HG02884 (cell line): ENCODE measurements around the gene LRMDA.

Experiments
- ATAC-seq: cut with Tn5 transposase; IDR thresholded peaks from one replicate; pipeline ENCODE4 v1.9.1; 2021; ENCODE audit warnings: mild to moderate bottlenecking, moderate library complexity; ENCODE audit not compliant: unreplicated experiment

LRMDA gene

DNA sequence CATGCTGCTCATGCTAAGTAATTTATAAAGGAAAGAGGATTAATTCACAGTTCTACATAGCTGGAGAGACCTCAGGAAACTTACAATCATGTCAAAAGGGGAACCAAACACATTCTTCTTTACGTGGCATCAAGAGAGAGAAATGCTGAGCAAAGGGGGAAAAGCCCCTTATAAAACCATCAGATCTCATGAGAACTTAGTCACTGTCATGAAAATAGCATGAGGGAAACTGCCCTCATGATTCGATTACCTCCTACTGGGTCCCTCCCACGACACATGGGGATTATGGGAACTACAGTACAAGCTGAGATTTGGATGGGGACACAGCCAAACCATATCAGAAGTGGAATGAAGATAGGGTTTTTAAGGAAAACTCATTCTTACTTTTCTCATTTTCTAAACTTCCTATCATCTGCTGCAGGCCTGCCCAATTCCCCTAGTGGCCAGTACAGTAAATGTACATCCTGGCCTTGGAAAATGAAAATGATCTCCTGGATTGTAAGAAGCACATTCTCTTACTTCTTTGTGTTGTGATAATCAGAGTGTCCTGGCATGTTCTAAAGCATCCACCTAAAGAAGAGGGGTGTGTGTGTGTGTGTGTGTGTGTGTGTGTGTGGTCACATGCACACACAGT lies 421.5 kb downstream of the LRMDA start:
- ATAC-seq = no peak

DNA sequence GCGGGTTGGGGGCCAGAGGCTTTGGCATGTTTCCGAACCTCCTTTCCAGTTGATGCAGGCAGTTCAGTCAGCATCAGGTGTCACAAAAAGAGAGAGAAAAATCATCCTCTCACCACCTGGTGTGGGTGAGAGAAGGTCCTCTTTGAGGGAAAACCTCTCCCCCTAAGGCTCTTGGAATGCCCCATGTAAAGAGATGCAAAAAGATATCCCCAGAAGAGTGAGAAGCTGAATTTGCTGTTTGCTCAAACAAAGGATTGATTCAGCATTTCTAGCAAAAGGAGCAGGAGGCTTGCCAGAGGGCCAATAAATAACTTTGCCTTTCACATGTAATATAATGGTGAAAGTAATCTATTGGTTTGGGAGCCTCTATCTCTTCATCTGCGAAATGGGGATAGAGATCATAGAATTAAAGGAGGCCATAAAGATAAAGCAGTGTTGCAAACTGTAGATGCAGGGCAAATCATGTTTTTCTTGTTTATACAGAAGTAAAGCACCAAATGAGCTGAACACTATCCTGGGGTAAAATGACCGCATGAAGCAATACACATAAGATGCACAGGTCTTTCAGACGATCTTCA lies 425.9 kb downstream of the LRMDA start:
- no peak for ATAC-seq

DNA sequence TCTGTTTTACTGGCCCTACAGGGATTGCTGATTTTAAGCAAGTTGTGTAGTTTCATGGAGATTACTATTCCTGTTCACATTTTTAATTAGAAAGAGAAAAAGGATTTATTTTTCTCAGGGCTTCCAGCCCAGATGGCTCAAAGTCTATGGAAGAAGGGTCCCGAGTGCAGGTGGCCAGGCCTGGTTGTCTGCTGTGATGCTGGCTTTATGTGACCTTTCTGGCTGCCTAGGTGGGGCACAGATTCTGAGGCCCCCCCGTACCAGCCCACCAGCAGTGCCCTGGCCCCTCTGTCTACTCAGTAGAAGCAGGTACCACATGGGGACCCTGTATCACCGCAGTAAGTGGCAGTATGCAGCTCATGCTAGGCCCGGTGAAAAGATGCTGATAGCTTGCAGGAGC lies 426.5 kb downstream of the LRMDA start:
- no peak for ATAC-seq

DNA sequence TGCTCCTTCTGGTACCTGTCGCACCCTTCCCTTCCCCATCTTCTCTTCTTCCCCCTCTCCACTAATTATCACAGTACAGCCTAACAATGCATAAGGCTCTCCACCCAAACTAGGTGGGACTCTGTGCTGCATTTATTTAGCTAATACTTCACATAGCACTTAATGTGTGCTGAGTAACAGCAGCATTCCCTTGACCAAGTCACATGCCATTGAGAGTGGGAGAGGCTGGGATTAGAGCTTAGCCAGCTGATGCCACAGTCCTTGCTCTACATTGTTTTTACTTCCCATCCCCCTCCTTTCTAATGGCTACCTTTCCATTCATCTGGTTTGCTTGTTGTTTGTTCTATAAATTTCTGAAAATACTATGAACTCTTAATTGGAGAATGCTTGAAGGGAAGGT lies 426.9 kb downstream of the LRMDA start:
- no peak for ATAC-seq

DNA sequence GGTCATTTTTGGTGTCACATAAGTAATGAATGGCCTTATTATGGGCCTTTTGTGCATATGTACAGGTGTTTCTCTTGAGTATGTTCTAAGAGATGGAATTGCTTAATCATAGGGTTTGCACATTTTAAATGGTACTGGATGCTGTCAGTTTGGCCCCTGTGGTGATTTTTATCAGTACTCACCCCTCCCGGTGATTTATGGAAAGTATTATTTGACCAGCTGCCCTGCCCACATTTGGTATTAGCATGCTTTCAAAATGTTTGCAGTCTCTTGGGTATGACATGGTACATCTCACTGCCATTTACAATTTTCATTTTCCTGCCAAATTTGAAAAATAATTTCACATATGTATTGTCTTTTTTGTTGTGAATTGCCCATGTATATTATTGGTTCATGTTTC lies 427.7 kb downstream of the LRMDA start:
- ATAC-seq = no peak

DNA sequence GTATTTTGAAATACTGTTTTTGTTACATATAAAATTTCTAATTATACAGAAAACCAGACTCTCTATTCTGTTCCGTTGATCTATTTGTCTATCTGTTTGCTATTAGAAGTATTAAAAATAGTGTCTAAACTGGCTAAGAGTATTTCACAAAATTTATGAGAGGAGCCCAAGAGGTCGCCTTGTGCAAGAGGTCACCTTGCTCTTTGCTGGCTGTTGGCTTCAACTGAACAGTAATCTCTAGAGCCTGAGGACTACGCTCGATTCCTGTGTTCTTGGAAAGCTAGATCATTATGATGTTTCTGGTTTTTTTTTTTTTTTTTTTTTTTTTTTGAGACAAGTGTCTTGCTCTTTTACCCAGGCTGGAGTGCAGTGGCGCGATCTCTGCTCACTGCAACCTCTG lies 428.6 kb downstream of the LRMDA start:
- no peak for ATAC-seq

DNA sequence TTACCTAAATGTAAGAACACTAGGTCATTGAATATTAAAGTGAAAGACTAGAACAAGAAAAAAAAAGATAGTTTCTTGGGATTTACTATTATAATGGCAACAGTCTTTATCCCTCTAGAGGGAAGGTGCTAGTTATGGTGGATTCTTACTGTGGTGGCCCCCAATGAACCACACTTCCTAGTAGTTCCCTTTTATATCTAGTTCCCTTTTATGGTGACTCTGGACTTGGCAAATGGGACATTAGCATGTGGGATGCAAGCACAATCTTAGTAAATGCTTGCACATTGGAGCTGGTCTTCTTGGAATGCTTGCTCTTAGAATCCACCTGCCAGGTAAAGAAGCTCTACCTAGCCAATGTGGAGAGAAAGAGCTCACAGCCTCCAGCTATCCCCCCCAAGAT lies 430.2 kb downstream of the LRMDA start:
- ATAC-seq = no peak

DNA sequence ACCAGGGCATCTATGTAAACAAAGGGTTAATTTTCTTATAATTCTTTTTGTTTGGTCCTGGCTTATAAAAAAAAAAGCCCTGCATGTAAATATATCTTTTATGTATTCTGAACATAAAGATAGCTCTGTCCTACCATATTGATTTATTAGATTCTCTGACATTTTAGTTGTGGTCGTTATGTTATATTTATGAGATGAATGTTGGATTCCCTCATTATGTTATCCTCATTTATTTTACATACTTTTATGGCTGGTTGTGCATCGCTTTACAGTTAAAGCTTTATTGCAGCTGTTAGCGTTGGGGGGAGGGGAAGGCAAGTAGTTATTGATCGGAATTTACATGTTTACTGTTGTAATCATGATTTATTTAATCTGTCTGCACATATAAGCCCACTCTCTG lies 431.5 kb downstream of the LRMDA start:
- no peak for ATAC-seq

DNA sequence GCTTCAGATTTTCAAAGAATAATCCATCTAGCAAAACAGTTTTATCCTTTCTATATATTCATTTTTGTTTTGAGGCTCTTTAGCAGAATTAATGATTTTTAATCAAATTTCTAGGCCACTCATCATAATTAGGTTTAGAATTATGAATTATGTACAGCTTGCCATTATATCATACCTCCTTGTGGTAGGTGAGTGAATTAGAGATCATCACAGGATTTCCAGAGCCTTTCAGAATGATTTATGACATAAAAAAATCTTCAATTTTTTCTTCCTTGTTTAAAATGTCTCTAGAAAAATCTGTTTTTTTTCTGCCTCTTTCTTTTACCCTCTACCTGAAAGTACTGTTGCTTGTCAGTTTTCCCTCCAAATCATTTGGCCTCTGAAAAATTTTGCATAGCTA lies 433.3 kb downstream of the LRMDA start:
- no peak for ATAC-seq

DNA sequence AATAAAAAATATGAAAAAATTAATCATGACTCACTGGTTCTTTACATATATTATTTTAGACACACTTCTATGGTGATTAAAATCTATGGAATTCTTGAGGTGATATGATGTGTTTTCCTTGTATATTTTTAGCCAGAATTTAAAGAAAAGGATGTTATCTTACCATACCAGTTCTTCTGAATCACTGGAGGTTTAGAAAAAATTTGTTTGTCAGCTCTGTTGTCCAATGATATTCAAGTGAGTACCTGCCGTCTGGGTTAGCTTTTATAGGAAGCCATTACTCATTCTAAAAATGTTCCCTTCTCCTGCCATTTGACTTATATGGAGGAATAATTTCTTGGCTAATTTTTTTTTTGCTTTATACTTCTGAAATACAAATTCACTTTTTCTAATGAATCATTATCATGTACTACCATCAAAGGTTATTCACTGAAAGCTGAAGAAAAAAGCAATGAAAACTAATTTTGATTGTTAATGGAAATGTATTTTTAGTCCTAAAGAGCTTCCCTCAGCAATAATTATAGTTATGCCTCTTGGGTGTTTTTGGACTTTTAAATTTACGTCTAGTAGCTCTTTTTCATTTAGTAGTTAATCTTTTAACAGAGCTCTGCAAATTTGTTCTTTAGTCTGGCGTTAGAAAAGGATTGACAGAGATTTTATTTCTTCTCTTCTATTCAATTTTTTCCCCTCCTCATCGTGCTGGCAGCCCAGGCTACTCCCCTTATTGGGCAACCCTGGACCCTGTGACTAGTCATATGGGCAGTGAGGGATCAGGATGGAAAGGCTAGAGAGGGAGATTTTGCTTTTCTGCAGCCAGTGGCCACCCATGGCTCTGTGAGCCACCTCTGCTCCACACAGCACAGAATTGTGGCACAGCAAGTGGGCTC lies 434.2 kb downstream of the LRMDA start:
- ATAC-seq = no peak

DNA sequence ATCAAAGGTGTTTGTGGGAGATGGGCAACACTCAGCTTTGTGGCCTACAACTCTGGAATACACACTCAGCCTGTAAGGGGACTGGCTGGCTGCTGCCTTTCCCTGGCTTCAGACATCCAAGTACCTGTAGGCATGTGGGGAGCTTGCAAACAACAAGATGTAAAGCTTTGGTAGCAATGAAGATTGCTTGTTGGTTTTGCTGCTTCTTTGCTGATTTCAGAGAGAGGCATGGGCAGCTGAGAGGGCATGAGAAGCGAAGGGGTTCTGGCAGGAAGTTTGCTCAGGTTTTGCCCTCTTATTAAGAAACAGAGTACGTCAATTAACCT lies 434.8 kb downstream of the LRMDA start:
- no peak for ATAC-seq

DNA sequence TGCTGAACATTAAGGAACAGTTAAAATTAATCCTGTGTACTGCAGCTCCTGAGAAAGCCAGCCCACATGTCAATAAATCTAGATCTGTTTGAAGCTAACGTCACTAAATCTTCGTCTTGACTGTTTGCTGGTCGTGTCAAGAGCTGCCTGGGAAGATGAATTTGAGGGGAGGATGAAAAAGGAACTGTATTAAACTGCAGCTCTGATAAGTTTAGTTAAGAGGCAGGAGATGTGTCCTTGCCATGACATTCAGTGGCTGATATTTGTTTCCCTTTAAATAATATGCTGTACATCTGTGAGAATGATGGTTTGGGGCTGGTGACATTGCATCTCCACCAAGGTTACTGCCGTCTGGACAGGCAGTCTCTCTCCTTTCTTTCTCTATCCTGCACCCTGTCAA lies 435.3 kb downstream of the LRMDA start:
- no peak for ATAC-seq

DNA sequence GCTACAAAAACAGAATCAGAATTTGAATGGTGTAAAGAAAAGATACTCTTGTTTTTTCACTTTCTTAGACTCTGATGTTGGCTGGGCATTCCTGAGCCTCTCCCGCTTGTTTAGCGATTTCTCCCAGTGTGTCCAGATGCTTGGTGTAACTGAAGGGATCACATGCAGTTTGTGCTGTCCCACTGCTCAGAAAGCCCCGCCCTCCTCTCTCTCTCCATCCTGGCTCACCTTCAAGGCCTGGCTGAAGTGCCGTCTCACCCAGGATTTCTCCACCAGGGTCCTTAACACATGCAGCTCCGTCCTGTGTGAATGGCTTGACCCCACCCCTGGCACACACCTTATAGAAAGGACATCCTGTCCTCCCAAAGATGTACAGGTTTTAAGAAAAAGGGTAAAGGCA lies 437.1 kb downstream of the LRMDA start:
- ATAC-seq = no peak

DNA sequence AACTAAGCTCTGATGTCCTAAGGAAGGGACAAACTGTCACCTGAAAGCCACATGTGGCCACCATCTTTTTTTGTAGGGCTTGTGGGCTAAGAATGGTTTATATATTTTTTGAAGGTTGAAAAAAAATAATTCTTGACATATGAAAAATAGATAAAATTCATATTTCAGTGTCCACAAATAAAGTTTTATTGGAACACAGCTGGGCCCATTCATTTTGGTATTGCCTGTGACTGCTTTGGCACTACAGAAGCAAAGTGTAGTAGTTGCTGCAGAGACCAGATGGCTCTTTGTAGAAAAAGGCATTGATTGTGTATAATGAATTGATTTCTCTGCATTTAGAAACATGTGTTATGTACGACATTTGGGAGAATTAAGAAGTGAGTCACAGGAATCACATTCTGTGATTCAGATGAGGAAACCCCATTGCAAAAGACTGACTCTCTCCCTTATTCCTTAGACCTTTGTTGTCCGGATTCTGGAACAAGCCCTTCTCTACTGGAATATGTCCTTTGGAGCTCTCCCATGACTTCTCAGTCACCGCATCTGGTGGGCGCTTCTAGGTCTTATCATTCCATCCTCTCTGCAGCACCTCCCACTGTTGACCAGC lies 438.7 kb downstream of the LRMDA start:
- no peak for ATAC-seq

DNA sequence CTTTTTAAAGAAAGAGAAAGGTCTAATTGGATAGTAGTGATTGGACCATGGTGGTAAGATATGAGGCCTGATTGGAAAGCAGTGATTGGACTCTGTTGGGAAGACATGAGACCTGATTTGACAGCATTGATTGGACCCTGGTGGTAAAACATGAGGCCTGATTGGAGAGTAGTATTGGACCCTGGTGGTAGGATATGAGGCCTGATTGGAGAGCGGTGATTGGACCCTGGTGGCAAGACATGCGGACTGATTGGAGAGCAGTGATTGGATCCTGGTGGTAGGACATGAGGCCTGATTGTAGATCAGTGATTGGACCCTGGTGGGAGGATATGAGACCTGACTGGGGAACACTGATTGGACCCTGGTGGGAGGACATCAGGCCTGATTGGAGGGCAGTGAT lies 444.3 kb downstream of the LRMDA start:
- ATAC-seq = no peak

DNA sequence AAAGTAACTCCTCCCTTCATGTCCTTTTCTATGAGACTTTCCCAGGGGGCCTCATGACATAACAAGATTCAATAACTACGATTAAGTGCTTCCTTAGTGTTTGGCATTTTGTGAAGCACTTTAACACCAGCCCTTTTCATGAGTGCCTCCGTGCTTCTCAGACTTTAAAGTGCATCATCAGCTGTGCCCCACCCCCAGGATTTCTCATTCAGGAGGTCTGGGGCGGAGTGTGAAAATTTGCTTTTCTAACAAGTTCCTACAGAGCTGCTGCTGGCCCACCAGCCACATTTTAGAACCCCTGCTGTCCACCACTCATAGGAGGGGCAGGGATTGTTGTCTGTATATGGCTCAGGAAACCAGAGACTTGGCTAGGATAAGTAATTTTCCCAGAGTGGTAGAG lies 445.3 kb downstream of the LRMDA start:
- ATAC-seq = no peak

DNA sequence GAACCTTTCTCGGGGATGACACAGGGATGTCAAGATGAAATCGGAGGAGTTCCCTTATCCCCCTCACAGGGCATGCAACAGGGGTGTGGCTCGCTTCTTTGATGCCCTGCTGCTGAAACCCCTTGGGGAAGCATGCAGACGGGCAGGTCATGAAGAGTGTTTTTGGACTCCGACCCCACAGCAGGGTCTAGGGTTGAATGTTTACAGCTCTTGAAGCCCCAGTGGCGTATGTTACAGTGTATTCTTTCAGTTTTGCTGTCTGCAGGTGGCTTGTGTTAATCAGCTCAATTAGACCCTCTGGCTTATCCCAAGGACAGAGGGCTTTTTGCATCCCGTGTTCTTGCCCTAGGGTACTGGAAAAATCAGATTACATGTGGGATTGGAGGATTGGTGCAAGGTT lies 446.5 kb downstream of the LRMDA start:
- no peak for ATAC-seq

DNA sequence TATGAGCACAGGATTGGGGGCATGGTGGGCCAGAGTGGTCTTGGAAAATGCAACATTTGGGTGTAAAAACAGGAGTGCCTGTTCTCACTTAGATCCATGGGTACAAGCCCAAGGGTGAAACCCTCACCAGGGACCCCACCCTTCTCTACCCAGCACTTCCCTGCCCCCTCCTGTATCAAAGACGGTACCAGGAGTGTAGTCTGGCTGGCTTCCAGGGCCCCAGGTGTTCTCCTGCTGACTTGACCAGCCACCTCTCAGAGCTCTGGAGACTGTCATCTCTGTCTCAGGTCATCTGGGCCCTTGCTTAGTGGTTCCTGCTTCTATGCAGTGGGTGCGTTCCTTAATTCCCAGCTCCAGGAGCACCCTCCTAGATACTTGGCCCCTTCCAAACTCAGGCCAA lies 447.2 kb downstream of the LRMDA start:
- ATAC-seq = no peak

DNA sequence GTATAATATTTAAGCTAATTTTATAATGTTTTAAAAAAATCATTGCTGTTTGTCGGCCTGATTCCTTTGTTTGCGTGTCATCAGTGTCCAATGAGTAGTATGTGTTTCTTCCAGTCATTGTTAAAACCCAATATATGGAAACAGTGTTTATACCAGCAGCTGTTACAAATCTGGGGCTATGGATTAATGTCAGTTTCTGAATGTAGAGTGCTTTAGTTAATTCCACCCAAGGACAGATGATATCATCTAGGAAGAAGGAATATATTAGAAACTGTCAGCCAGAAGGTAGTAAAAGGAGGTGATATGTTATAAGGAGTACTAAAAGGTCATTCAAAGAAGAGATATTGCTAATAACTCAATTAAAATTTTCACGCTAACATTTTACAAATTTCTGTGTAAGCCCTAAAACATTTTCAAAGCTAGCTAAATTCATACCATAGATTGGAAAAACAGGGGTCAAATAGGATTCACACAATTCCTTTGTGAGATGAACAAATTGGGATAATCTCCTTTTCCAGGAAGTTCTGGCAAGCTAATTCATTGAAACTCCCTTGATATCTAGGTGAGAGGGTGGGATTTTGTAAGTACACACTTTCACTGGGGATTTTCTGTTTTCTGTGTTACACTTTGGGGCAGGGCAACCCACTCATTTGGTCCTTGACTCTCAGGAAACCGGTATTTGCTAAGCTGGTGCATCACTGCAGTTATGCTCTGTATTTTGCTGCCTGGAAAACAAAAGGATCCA lies 448.8 kb downstream of the LRMDA start:
- ATAC-seq = no peak

DNA sequence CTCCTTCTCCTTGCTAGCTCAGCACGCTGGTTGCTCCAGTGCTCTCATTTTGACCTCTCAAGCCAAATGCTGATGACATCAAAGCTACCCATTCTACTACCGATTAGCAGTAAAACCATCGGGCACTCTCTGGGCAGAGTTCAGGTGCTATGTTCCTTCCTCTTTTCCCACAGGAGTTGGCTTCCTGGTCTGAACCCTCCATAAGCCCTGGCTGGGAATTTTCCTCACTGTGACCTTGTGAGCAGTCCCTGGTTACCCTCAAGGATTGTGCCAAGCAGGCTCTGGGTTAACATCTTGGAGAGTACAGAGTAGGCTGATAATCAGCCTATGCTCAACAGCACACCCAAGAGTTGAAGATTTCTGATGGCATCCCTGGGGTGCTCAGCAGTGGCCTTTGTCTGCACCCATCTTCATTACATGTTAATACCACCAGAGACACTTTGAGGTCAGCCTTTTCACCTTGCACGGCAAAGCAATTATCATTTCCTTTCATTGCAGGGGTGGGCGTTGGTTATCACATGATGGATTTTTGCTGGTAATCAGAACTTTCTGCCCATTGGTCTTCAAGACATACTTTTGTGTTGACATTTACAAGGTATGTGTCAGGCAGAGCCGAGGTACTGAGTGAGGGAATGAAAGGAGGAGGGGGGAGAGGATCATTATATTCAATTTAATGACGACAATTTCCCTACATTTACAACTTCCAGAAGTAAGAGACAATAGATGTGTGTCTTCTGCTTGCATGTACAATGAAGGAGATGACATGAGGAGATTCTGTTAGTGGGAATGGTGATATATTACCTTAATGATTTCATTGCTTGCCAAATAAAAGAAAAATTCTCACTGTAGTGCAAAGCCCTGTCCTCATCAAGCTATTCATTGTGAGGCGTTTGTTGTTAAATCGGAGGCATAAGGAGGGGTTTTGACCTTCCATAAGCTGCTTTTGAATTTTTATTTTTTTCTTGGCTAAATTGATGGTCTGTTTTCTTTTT lies 452.0 kb downstream of the LRMDA start:
- ATAC-seq = no peak
